SH-SY5Y (cell line): ENCODE data around the gene GATM.

Source experiments
- GATA2 ChIP-seq: IDR thresholded peaks from 2 replicates; pipeline ENCODE4 v1.6.1; 2011; ENCODE audit warnings: mild to moderate bottlenecking, low read depth, low read length
- GATA3 ChIP-seq: IDR thresholded peaks from 2 replicates; pipeline ENCODE4 v1.6.1; 2011; ENCODE audit warnings: low read depth, mild to moderate bottlenecking, low read length, moderate library complexity

DNA sequence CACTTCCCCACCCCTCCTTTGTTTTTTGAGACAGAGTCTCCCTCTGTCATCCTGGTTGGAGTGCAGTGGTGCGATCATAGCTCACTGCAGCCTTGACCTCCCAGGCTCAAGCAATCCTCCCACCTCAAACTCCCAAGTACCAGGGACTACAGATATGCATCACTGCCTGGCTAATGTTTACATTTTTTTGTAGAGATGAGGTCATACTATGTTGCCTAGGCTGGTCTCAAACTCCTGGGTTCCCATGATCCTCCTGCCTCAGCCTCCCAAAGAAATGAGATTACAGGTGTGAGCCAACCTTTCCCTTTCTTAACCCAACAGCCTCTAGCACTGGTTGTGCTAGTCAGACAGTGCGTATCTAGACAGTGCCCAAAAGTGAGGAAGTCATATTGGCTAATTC is 6.4 kb upstream of the GATM start:
- TF ChIP-seq GATA2 (no peak), GATA3 (no peak)
